ENCODE data around the gene KAT2A. TPM values are rescaled to one million over a fixed set of nuclear protein-coding genes. Genes with fewer than 3 reads are reported as not detected.
"Not testable (repeated sequence)": the region's sequence is repeated elsewhere in the genome, so short reads cannot be mapped to it uniquely, and the experiment has no call there.

KAT2A gene
- total RNA-seq, result 26.1 TPM
- long read RNA-seq, partial matches to known transcripts, result 21 of 29 reads
- long read RNA-seq, other reads (novel, unspliced or antisense), result 5 of 29 reads

DNA sequence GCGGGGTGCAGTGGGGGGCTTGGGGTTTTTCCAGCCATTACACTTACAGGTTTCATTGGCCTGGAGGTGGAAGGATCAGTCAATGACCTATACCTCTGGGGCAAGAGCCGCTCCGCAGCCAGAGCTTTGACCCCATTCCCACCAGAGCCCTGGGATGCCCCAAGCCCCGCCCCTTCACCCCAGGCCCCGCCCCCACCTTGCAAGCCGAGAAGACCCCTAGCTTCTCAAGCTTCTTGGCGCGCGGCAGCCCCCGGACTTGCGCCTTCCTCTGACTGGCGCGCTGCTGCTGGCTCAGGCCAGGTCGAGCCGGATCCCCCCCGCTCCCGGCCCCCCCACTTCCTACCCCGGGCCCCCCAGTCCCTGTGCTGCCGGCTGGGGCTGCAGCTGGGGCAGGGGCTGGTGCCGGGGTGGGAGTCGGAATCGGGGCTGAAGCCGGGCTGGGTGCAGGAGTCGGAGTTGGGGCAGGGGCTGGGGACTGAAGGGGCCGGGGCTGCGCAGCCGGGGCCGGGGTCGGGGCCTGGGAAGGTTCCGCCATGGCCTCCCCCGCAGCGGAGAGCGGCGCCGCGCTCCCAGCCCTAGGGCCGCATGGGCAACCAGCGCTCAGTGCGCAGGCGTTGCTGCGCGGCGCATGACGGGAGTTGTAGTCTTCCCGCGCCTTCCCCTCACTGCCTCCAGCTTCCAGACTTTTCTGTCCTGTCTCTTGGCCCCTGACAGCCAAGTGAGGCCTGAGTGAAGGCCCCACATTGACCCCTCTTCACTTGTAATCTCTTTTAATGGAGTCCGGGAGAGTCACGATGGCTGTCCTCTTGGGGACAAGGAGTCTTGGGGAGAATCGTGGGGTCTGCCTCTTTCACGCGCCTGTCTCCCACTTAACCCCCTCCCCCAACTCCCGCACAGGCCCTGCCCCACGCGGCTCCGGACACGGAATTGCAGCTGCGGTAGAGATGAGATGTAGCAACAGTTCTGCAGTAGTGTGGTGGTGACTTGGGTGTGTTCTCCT lies at the start of gene KAT2A:
Gene KAT2A, minus strand, starts transcription at position 598 of the 1,000 bp plus-strand sequence. Its CDS starts 63 bp downstream, at position 535.
- ATAC-seq, result peak; percentile 93
- peak; percentile 93 for DNase-seq
- intact Hi-C loops (cut with micrococcal nuclease), result no loop called here

- intact Hi-C loops (cut with micrococcal nuclease), result no loop called here
- DNase-seq (no peak), ATAC-seq (no peak)
These were observed 48.2 kb upstream of the KAT2A start for GRCh38 chr17:42169351-42169750.

- DNase-seq (no peak), ATAC-seq (no peak)
- intact Hi-C loops (cut with micrococcal nuclease), result no loop called here
These were observed 46.6 kb upstream of the KAT2A start for GRCh38 chr17:42167807-42168206.

DNA sequence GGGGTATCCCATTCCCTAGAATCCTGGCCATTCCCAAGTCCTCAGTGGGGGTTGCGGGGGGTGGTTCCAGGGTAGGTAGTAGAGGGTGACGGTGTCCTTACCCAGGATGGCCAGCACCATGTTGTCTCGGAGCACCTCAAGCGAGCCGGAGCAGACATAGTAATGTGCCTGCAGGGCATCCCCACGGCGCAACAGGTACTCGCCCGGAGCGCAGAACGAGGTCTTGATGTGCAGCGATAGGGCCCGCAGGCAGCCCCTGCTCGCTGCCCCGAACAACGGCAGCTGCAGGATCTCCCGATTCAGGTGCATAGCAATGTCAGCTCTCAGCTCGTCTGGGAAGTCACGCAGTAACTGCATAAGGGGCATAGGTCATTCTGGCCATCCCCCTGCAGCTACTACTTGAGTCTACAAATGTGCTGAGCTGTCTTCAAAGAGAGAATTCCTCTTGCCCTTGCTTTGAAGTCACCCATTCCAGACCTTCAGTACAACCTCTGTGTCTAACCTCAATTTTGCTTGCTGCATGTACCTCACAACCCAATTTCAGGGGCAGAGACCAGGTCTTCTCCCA lies 45.1 kb upstream of the KAT2A start:
- ATAC-seq, result no peak
- intact Hi-C loops (cut with micrococcal nuclease), result no loop called here
- DNase-seq, result no peak

GRCh38 chr17:42165751-42166150 lies 44.6 kb upstream of the KAT2A start:
- ATAC-seq (no peak), DNase-seq (no peak)
- intact Hi-C loops (cut with micrococcal nuclease), result no loop called here

DNA sequence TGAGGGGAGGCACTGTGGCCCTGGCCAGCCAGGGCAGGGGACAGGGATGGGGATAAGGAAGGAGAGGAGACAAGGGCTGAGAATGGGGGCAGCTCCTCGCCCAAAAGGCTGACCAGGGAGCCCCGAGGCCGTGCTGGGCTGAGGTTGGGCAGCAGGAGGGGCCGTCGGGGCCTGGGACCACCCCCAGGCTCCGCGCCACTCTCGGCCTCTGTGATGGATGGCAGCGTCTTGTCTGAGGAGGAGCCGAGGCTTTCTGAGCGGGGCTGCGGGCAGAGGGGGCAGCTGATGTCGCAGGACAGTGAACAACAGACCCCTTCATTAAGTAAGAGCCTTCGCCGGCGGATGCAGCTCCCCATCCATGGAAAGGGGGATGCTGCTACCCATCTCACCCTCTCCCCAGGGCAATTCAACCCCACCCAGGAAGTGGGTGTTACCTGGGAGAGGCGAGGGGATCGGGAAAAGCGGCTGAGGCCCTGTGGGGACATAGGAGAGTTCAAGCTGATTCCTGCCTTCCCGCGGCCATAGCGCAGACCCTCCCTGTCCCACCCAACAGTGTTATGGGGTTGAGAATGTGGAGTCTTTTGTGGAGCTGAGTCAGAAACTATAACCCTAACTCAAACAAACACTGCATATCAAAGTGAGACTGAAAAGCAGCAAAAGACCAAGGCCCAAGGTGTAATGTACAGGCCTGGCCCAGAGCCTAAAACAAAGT lies 42.7 kb upstream of the KAT2A start:
- ATAC-seq, result no peak
- intact Hi-C loops (cut with micrococcal nuclease), result no loop called here
- no peak for DNase-seq

DNA sequence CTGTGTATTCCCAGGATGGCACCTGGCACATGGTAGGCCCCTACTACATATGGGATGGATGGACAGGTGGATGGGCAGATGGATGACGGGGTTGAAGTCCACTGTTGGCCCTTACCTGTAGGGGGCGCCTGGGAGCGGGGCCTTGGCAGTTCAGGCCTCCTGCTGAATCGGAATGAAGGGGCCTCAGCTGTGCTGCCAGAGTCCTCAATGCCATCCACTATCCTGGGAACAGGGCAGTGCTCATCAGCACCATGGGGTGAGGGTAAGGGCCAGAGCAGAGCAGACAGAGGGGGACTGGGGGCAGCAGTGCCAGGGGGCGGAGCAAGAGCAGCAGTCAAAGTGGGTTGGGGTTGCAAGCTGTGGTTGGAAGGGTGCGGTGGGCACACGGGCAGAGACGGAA lies 41.9 kb upstream of the KAT2A start:
- no peak for ATAC-seq
- intact Hi-C loops (cut with micrococcal nuclease), result no loop called here

GRCh38 chr17:42160531-42160910 lies 39.4 kb upstream of the KAT2A start:
- intact Hi-C loops (cut with micrococcal nuclease), result no loop called here
- ATAC-seq (no peak), DNase-seq (no peak)

More for the DNA sequence above, 41.9 kb upstream of the KAT2A start:
- DNase-seq, result no peak

- intact Hi-C loops (cut with micrococcal nuclease), result no loop called here
- ATAC-seq (no peak), DNase-seq (no peak)
These were observed 38.8 kb upstream of the KAT2A start for GRCh38 chr17:42159796-42160530.

DNA sequence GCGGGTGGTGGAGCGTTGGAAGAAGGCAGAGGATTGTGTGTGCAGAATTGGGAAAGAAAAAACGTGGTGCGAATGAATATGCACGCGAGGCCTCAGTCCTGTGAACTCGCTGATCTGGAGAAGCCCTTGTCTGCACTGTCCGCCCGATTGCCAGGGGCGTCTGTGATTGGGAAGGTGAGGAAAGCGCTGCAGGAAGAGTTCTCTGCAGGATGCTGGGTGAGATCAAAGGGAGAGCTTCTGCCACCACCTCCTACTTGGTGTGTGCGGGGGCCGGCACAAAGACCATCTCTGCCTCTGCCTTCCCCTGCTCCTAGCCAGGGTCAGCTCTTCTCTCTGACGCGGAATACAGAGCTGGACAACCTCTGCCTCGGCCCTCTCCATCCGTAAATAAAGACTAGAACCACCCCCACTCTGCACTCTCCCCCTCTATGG lies 34.5 kb upstream of the KAT2A start:
- intact Hi-C loops (cut with micrococcal nuclease), result no loop called here
- no peak for DNase-seq
- no peak for ATAC-seq

GRCh38 chr17:42153919-42154742 lies 33.0 kb upstream of the KAT2A start:
- DNase-seq (no peak), ATAC-seq (no peak)
- intact Hi-C loops (cut with micrococcal nuclease), result no loop called here

- ATAC-seq (no peak), DNase-seq (no peak)
- intact Hi-C loops (cut with micrococcal nuclease), result no loop called here
These were observed 25.9 kb upstream of the KAT2A start for GRCh38 chr17:42146911-42147607.

DNA sequence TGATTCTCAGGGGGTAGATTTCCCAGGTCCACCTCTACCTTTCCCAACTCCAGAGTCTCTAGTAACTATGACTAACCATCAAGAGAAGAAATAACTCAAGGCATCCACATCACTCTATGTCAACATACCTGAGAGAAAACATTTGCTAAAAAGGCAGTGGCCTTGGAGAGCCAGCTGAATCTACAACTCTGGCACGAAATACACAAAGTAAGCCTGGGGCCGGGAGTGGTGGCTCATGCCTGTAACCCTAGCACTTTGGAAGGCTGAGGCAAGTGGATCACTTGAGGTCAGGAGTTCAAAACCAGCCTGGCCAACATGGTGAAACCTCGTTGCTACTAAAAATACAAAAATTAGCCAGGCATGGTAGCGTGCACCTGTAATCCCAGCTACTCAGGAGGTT lies 22.0 kb upstream of the KAT2A start:
- DNase-seq; intact Hi-C loops (cut with micrococcal nuclease); ATAC-seq: not testable (repeated sequence)

GRCh38 chr17:42142371-42142896 lies 21.3 kb upstream of the KAT2A start:
- DNase-seq, result no peak
- intact Hi-C loops (cut with micrococcal nuclease), result no loop called here
- peak; percentile 81 for ATAC-seq

- ATAC-seq (peak; percentile 27), DNase-seq (no peak)
- intact Hi-C loops (cut with micrococcal nuclease), result no loop called here
These were observed 20.2 kb upstream of the KAT2A start for GRCh38 chr17:42141382-42141781.

DNA sequence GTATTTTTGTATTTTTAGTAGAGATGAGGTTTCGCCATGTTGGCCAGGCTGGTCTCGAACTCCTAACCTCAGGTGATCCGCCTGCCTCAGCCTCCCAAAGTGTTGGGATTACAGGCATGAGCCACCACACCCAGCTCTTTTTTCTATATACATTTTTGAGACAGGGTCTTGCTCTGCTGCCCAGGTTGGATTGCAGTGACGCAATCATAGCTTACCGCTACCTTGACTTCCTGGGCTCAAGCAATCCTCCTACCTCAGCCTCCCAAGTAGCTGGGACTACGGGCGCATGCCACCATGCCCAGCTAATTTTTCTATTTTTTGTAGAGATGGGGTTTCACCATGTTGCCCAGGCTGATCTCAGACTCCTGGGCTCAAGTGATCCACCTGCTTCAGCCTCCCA lies 19.5 kb upstream of the KAT2A start:
- ATAC-seq; DNase-seq; intact Hi-C loops (cut with micrococcal nuclease): not testable (repeated sequence)

DNA sequence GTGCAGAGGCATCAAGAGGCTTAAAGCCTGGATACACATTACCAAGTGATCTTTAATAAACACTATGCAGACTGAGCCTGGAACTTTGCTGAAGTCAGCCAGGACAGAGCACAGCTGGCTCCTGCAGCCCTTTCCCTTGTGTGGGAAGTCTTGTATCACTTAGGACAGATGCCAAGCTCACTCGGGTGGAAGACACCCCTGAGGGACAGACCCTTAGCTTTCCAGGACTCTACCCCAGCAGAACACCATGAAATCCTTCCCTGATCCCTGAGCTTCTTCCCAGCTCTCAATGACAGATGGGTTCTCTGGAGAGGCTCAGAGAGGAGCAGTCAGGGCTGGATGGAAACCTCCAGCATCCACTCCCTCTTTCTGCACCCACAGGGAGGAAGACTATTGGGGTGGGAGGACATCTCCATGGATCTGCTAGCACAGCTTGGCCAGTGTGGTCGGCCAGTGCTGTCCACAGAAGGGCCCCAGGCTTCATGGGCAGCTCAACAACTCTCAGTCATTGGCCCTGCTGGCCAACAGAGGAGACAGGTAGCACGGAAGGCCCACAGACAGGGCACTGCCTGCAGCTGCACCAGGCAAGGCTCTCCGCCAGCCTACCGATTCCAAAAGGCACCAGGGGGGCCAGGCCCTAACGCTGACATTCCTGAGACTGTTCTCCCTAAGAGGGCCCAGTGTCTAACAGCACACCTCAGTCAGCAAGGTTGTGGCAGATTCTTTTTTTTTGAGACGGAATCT lies 17.8 kb upstream of the KAT2A start:
- no peak for DNase-seq
- ATAC-seq, result peak; percentile 14
- intact Hi-C loops (cut with micrococcal nuclease), result no loop called here

Measured in left ventricle myocardium superior (tissue), 1 donor.